Stomach (tissue), 4 donors: Measurements from ENCODE around the gene HINFP.

ENCODE experiments used
- CTCF ChIP-seq, 7 experiments: fragments of 450-650 bp in 4 of 7; fragments of 200-600 bp in 3 of 7; sonication (generic) in 3 of 7; IDR thresholded peaks; one replicate each; pipeline ENCODE4 v1.5.1; 2016 to 2019; ENCODE audit warnings: antibody characterized with exemption in 7 of 7, control low read depth in 2 of 7, mild to moderate bottlenecking in 1 of 7
- POLR2A ChIP-seq, 4 donors: fragments of 450-650 bp; IDR thresholded peaks; one replicate each; pipeline ENCODE4 v1.6.1; 2016; ENCODE audit warnings: antibody characterized with exemption in 4 of 4, control low read depth in 2 of 4, mild to moderate bottlenecking in 1 of 4, moderate library complexity in 1 of 4

GRCh38 chr11:119145551-119145950 is 24.2 kb downstream of the HINFP start:
- no peak for TF ChIP-seq CTCF (IDR thresholded peaks at IDR 0.05)
- no peak for TF ChIP-seq POLR2A (IDR thresholded peaks at IDR 0.05)
